Mammary epithelial cell (primary cell): ENCODE data around the gene PCDHB6.
"Not testable (repeated sequence)": the region's sequence is repeated elsewhere in the genome, so short reads cannot be mapped to it uniquely, and the experiment has no call there.

Experiments used
- CTCF ChIP-seq, 2 donors: IDR thresholded peaks in 1 of 2; conservative IDR thresholded peaks in 1 of 2; 2 replicates each; pipeline ENCODE4 v1.5.1; 2011 to 2012; ENCODE audit warnings: inconsistent platforms in 2 of 2, low read length in 2 of 2, mild to moderate bottlenecking in 2 of 2, control low read depth in 1 of 2, low read depth in 1 of 2; ENCODE audit not compliant: insufficient read depth in 1 of 2; ENCODE audit errors: extremely low read depth in 1 of 2
- EZH2 ChIP-seq: IDR thresholded peaks from 2 replicates; pipeline ENCODE4 v1.6.1; 2012; ENCODE audit warnings: low read length, inconsistent platforms, borderline replicate concordance

DNA sequence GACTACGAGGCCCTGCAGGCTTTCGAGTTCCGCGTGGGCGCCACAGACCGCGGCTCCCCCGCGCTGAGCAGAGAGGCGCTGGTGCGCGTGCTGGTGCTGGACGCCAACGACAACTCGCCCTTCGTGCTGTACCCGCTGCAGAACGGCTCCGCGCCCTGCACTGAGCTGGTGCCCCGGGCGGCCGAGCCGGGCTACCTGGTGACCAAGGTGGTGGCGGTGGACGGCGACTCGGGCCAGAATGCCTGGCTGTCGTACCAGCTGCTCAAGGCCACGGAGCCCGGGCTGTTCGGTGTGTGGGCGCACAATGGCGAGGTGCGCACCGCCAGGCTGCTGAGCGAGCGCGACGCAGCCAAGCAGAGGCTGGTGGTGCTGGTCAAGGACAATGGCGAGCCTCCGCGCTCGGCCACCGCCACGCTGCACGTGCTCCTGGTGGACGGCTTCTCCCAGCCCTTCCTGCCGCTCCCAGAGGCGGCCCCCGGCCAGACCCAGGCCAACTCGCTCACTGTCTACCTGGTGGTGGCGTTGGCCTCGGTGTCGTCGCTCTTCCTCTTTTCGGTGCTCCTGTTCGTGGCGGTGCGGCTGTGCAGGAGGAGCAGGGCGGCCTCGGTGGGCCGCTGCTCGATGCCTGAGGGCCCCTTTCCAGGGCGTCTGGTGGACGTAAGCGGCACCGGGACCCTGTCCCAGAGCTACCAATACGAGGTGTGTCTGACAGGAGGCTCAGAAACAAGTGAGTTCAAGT, 34.4 kb downstream of the PCDHB6 start:
- TF ChIP-seq CTCF (conservative IDR thresholded peaks at IDR 0.05 in 1 of 2, IDR thresholded peaks at IDR 0.05 in 1 of 2; ENCODE audit: extremely low read depth in 1 of 2, insufficient read depth in 1 of 2, low read depth in 1 of 2, low read length in 2 of 2); EZH2: not testable (repeated sequence)
